Activated CD4-positive, alpha-beta T cell treated with anti-CD3 and anti-CD28 coated beads, Interleukin-2, amount 10 ng/mL, durations not matched to agents 7 days and 5 days (primary cell): ENCODE measurements around the gene TPPP. TPM values are rescaled to one million over a fixed set of nuclear protein-coding genes. Genes with fewer than 3 reads are reported as not detected.
"Not testable (repeated sequence)": the region's sequence is repeated elsewhere in the genome, so short reads cannot be mapped to it uniquely, and the experiment has no call there.

ENCODE experiments used
- CTCF ChIA-PET: fragments of 350-600 bp; sonication (Branson Sonifier 250); formaldehyde crosslinking; loops from one replicate; lab custom pipeline; 2021; ENCODE audit warnings: antibody characterized with exemption; lab: Charles Lee
- POLR2A ChIA-PET: fragments of 350-600 bp; sonication (Branson Sonifier 250); formaldehyde crosslinking; loops from one replicate; lab custom pipeline; 2021; ENCODE audit warnings: antibody characterized with exemption; lab: Charles Lee
- DNase-seq: peaks from one replicate; pipeline ENCODE4 v3.0.0-alpha.2; 2020
- H3K27ac Mint-ChIP-seq: one replicate; pipeline ENCODE4 v1.8.0; 2021; ENCODE audit warnings: mild to moderate bottlenecking, moderate library complexity, mixed read lengths
- H3K27me3 Mint-ChIP-seq: one replicate; pipeline ENCODE4 v1.8.0; 2021; ENCODE audit warnings: mixed read lengths
- H3K36me3 Mint-ChIP-seq: one replicate; pipeline ENCODE4 v1.8.0; 2021; ENCODE audit warnings: low read depth, mixed read lengths
- H3K4me1 Mint-ChIP-seq: one replicate; pipeline ENCODE4 v1.8.0; 2021; ENCODE audit warnings: mixed read lengths
- H3K4me3 Mint-ChIP-seq: one replicate; pipeline ENCODE4 v1.8.0; 2021; ENCODE audit warnings: mild to moderate bottlenecking, moderate library complexity, mixed read lengths
- H3K9me3 Mint-ChIP-seq: one replicate; pipeline ENCODE4 v1.8.0; 2021; ENCODE audit warnings: mixed read lengths
- total RNA-seq, 2 experiments: library from RNA; stranded (reverse); gene quantifications; one replicate each; pipeline ENCODE4 v1.2.3, GENCODE V29; 2021

The TPPP gene
- total RNA-seq, 2 experiments from 2014 or later: 0.02 to 0.05 TPM

DNA sequence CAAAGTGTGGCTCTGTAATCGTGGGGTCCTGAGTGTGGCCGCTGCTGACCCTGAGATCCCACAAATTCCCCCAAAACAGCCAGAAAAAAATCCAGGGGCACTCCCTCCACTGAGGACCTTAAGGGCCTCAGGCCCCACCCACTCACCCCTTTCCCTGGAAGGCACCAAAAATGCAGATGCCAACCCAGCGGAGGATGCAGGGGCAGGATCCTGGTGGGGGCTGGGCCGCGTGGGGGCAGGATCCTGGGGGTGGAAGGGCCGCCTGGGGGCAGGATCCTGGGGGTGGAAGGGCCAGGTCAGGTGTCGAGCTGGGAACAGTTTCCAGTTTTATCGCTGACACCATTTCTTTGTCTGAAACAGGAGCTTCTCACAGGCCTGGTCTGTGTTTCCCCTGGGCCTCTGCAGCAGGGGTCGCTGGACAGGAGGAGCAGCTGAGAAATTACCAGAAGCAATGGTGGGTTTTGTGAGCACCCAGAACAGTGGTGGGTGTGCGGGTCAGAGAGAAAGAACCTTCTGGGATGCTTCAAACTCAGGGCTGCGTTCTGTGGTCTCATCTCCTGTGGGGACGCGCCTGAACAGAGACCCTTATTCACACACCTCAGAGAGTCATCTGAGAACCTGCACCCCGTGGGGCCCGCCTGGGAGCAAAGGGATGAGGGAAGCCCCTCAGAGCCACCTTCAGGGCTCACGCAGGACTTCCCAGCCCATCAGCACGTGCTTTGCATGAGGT lies 13.8 kb downstream of the TPPP start:
- CTCF ChIA-PET, H3K27ac Mint-ChIP-seq, H3K36me3 Mint-ChIP-seq, H3K27me3 Mint-ChIP-seq, H3K4me1 Mint-ChIP-seq, POLR2A ChIA-PET, H3K9me3 Mint-ChIP-seq, DNase-seq, H3K4me3 Mint-ChIP-seq: not testable (repeated sequence)

DNA sequence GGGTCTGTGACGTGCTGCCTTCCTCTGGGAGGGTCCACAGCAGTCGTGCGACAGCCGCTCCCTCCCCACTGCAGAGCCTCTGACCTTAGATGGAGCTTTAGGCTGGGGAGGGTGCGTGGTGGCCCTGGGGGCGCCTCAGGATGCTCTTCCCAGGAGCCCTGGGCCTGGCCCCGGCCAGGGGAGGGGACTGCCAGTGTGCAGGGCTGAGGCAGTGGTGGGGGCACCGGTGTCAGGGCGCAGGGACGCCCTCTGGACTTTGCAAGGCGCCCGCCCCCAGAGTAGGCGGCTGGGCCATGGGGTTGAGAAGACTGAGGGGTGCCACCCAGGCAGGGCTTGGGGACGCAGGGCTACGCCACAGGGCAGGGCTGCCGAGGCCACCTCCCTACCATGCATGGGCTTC lies 14.6 kb downstream of the TPPP start:
- POLR2A ChIA-PET: not testable (repeated sequence)

DNA sequence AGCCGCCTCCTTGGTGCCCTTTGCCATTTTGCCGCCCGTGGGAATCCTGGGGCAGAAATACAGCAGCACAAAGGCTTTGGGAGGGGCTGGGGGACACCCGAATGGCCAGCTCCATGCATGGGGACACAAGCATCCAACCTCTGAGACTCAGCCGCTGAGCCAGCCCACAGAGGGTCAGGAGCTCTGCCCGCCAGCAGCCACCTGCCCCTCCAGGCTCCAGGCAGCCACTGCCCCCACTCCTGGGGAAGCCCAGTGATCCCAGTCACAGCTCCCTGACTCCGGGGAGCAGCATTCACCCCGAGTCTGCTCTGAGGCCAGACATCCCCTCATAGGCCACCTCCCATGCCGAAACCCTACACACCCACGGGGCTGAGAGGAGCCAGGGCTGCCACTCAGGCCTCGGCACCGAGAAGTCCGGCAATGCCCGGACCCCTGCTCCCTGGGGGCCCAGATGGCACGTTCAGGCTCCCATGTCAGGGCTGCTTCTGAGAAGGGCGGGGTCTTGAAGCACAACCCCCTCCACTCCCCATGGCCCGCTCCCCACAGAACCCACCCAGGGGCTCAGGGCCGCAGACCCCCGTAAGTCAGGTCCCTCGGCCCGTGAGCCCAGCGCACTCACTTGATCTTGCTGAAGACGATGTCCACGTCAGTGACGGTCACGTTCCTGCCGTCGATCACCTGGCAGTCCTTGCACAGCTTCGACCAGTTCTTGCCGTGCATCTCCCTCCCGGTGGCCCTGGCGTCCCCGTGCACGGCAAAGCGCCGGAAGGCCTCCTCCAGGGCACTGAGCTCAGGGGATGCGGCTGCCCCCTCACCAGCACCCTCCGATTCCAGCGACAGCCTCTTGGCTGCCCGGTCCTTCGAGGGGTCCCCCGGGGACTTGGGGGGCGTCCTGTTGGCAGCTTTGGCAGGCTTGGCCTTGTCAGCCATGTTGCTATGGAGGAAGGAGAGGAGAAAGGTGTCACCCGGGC lies 15.7 kb downstream of the TPPP start:
- H3K27ac Mint-ChIP-seq: no peak overlapping the region
- CTCF ChIA-PET: interaction anchor here (0.6 kb wide), 1 partner anchor 212 kb away, joined by 3 read pairs; no protein-coding TSS in a partner anchor
- peaks cover 6% of the 10 kb centered on the region for H3K4me1 Mint-ChIP-seq
- POLR2A ChIA-PET: no interaction called here
- no peaks in the 10 kb centered on the region for H3K9me3 Mint-ChIP-seq
- no peak for DNase-seq
- H3K27me3 Mint-ChIP-seq: peaks cover 5% of the 10 kb centered on the region
- H3K4me3 Mint-ChIP-seq: no peak overlapping the region
- no peaks in the 10 kb centered on the region for H3K36me3 Mint-ChIP-seq

More for the DNA sequence above, 14.6 kb downstream of the TPPP start:
- CTCF ChIA-PET, H3K27me3 Mint-ChIP-seq, H3K9me3 Mint-ChIP-seq, H3K4me1 Mint-ChIP-seq, H3K4me3 Mint-ChIP-seq, H3K36me3 Mint-ChIP-seq, H3K27ac Mint-ChIP-seq, DNase-seq: not testable (repeated sequence)

DNA sequence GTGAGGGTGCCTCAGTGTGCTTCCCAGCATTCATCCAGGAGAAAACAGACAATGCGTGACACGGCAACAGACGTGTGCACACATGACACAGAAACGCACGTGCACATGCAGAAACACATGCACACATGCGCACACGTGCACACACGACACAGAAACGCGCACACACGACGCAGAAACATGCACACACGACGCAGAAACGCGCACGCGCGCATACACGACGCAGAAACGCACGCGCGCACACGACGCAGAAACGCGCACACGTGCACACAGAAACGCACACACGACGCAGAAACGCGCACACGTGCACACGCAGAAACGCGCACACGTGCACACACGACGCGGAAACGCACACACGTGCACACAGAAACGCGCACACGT lies 16.5 kb downstream of the TPPP start:
- no peak for DNase-seq
- Mint-ChIP-seq H3K4me1 (peaks cover 6% of the 10 kb centered on the region), H3K9me3 (no peaks in the 10 kb centered on the region), H3K27ac (no peak overlapping the region), H3K36me3 (no peaks in the 10 kb centered on the region), H3K4me3 (no peak overlapping the region), H3K27me3 (peaks cover 5% of the 10 kb centered on the region)
- ChIA-PET POLR2A (no interaction called here), CTCF (interaction anchor here (0.6 kb wide), 1 partner anchor 213 kb away, joined by 3 read pairs; no protein-coding TSS in a partner anchor)

DNA sequence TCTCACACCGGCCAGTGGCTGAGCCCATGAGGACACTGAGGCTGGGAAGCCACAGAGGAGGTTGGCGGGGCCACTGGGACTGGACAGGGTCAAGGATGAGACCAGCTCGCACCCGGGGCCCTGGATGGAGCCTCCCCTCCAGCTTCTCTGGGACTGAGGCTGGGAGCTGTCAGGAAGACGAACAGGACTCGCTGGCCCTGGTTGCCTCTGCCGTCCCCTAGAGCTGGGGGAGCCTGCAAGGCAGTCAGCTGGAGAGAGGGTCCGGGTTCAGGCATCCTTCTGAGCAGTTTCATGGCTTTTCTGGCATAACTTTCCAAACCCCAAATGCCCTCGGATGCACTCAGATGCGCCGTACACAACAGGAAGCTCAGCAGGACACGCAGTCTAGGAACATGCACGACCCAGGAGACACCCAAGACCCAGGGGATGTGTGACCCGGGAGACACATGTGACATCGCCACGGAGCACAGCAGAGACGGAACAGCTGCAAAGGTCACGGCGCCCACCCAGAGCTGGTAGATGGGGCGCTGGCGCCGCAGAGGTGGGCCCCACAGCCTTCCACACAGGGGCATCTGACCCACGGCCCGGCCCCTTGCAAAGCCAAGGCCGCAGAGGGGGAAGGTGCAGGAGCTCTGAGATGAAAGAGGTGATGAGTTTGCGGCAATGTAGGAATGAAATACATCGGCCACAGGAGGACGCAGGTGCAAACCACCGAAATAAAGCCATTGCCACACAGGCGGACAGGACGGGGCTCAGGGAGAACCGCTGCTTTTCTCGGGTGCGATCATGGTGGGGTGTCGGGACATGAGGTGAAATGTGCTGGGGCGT lies 17.1 kb downstream of the TPPP start:
- H3K27me3 Mint-ChIP-seq: peaks cover 5% of the 10 kb centered on the region
- no peak for DNase-seq
- CTCF ChIA-PET: no interaction called here
- H3K4me3 Mint-ChIP-seq: no peak overlapping the region
- no peak overlapping the region for H3K27ac Mint-ChIP-seq
- no peaks in the 10 kb centered on the region for H3K9me3 Mint-ChIP-seq
- H3K36me3 Mint-ChIP-seq: no peaks in the 10 kb centered on the region
- POLR2A ChIA-PET: no interaction called here
- peaks cover 6% of the 10 kb centered on the region for H3K4me1 Mint-ChIP-seq

DNA sequence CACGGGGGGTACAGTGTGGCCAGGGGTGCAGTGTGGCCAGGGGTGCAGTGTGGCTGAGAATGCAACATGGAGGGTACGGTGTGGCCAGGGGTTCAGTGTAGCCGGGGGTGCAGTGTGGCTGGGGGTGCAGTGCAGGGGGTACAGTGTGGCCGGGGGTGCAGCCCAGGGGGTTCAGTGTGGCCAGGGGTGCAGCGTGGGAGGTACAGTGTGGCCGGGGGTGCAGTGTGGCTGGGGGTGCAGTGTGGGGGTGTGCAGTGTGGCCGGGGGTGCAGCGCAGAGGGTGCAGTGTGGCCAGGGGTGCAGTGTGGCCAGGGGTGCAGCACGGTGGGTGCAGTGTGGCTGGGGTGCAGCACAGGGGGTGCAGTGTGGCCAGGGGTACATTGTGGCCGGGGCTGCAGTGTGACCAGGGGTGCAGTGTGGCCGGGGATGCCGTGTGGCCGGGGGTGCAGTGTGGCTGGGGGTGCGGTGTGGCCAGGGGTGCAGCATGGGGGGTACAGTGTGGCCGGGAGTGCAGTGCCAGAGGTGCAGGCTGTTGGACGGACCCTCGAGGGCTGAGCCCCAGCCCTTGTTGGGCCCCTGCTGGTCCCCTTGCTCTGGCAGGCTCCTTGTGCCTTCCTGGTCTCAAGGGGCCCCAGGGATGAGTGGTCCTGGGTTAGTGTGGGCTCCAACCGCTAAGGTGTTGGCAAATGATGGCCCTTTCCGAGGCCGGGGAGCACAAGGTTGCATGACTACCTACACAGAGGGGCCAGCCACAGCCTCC lies 17.9 kb downstream of the TPPP start:
- no peak for DNase-seq
- Mint-ChIP-seq H3K4me1 (peaks cover 6% of the 10 kb centered on the region), H3K36me3 (no peaks in the 10 kb centered on the region)

DNA sequence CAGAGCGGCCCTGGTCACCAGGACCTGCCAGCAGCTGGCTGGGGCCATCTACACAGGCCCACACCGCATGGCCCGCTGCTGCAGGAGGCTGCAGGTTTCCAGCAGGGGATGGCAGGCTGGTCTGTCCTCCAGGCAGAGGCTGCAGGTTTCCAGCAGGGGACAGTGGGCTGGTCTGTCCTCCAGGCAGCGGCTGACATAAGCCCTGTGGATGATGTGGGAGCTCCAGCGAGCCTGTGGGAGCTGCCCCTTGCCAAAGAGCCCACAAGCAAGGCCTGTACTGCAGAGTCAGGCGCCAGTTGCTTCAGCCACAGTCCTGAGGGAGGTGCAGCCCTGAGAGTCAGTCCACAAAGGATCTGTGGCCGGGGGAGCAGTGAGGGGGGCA lies 18.5 kb downstream of the TPPP start:
- ChIA-PET CTCF (no interaction called here), POLR2A (no interaction called here)
- Mint-ChIP-seq H3K27me3 (peaks cover 5% of the 10 kb centered on the region), H3K27ac (no peak overlapping the region), H3K4me3 (no peak overlapping the region), H3K4me1 (peaks cover 6% of the 10 kb centered on the region), H3K9me3 (no peaks in the 10 kb centered on the region), H3K36me3 (no peaks in the 10 kb centered on the region)
- no peak for DNase-seq

More for the DNA sequence above, 17.9 kb downstream of the TPPP start:
- ChIA-PET CTCF (no interaction called here), POLR2A (no interaction called here)
- peaks cover 5% of the 10 kb centered on the region for H3K27me3 Mint-ChIP-seq
- no peaks in the 10 kb centered on the region for H3K9me3 Mint-ChIP-seq
- H3K27ac Mint-ChIP-seq: no peak overlapping the region
- no peak overlapping the region for H3K4me3 Mint-ChIP-seq

DNA sequence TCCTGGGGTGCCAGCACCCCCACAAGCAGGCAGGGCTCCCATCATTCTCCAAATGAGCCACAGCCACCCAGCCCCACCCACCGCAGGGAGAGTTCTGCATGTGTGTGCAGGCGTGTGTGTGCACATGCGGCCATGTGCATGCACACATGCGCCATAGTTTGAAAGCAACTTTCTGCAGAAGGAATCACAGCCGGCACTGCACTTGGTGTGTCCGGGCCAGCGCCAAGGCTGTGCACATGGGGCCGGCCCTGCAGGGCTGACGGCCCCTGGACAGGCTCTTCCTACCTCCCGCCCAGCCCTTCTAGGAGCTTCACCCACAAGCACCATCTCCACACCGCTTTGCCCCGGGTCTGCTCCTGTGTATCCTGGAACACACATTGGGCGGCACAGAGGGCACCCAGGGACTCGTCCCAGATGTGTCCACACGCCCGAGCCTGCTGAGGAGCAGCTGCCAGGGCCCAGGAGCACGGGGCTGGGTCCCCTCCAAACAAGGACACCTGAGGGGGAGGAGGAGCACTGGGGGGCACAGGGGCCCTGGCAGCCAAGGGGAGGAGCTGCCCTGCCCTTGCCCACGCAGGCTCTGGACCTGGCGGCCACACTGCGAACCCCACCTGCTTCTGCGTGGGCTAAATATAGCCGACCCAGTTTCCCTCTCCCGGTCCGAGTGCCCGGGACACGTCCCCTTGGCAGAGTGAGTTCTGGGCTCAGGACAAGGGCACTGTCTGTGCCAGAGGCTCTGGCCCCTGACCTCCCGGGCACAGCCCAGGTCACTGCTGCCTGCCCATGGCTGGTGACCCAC lies 19.1 kb downstream of the TPPP start:
- CTCF ChIA-PET: no interaction called here
- no peak overlapping the region for H3K4me3 Mint-ChIP-seq

DNA sequence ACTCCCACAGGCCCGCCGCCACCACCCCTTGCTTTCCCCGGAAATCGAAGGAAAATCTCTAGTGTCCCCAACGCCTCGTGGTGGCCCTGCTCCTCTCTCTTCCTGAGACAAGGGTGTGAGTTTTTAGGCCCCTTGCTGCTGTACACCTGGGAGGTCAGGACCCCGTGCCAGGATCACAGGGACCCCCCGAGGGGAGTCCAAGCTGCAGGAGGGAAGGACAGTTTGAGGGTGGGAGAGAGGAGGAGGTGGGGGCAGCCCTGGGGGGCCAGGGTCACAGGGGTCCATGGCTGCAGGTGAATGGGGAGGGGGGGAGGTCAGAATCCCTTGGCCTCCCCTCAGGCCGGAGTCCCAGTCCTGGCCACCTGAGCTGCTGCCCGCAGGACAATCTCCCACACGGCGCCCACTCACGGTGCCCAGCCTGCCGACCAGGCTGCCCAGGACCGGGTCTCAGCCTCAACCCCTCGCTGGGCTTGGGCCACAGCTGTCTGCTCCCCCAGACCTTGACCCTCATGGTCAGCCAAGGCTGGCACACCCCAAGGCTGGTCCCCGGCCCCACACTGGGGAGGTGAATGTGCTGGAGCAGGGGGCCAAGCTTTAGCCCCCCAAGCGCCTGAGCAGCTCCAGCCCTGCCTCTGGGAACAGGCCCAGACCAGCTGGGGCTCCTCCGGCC lies 19.9 kb downstream of the TPPP start:
- peak overlapping the region; percentile 31 for H3K27ac Mint-ChIP-seq
- peaks cover 6% of the 10 kb centered on the region for H3K4me1 Mint-ChIP-seq
- H3K9me3 Mint-ChIP-seq: no peaks in the 10 kb centered on the region
- no peak overlapping the region for H3K4me3 Mint-ChIP-seq
- POLR2A ChIA-PET: no interaction called here
- no peak for DNase-seq
- H3K27me3 Mint-ChIP-seq: peaks cover 5% of the 10 kb centered on the region
- CTCF ChIA-PET: interaction anchor here (1.5 kb wide), 1 partner anchor 20 kb away, joined by 3 read pairs; no protein-coding TSS in a partner anchor
- H3K36me3 Mint-ChIP-seq: no peaks in the 10 kb centered on the region

More for the DNA sequence above, 19.1 kb downstream of the TPPP start:
- Mint-ChIP-seq H3K4me1 (peaks cover 6% of the 10 kb centered on the region), H3K9me3 (no peaks in the 10 kb centered on the region), H3K36me3 (no peaks in the 10 kb centered on the region), H3K27me3 (peaks cover 5% of the 10 kb centered on the region), H3K27ac (no peak overlapping the region)
- POLR2A ChIA-PET: no interaction called here
- DNase-seq: no peak

DNA sequence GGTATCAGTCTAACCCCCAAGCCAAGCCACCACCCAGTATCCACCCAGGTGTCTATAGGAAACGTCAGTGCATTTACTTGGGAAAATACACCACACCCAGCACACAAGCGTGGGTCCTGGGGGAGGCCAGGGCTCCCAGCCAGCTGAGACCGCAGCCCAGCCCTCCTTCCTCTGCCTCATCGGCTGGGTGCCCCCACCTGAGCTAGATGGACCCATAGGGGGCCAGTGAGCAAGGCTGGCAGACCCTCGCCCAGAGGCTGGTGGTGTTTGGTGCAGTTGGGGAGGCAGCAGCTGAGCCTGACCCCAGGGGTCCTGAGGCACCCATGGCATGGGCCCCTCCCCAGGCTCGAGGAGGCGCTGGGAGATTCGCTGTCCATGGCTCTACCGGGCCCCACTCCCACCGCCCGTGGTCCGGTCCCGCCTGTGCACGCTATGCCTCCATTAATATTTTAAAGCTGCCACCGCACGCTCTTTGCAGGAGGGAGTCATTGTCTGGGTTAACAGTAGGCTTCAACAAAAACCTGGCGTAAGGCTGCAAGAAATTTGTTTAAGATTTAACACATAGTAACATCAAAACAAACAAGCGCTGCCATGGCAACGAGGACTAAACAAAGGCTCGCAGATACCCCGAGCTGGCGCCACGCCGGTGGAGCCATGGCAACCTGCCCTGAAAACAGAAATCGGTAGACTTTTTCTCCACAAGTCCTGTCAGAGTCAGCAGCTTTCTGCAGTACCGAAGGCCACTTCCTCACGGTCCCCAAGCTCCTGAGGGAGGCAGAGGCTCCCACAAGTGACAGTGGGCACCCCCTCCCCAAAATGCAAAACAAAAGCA lies 20.6 kb downstream of the TPPP start:
- ChIA-PET POLR2A (no interaction called here), CTCF (interaction anchor here (1.5 kb wide), 1 partner anchor 19 kb away, joined by 3 read pairs; no protein-coding TSS in a partner anchor)
- Mint-ChIP-seq H3K27me3 (peaks cover 5% of the 10 kb centered on the region), H3K9me3 (no peaks in the 10 kb centered on the region), H3K27ac (peak overlapping the region; percentile 31), H3K36me3 (peaks cover under 1% of the 10 kb centered on the region), H3K4me3 (no peak overlapping the region), H3K4me1 (peaks cover 6% of the 10 kb centered on the region)
- peak; percentile 66 for DNase-seq
